T-cell (primary cell): ENCODE data around the gene TAF3. TPM values are rescaled to one million over a fixed set of nuclear protein-coding genes. Genes with fewer than 3 reads are reported as not detected.

Experiments
- ATAC-seq, 4 experiments: fragments of 200-7000 bp in 3 of 4; fragments of 150-1000 bp in 1 of 4; cut with Tn5 transposase; replicated peaks in 1 of 4; 1 replicate in 3 of 4; 2 replicates in 1 of 4; pipeline ENCODE4 v1.10.0; 2021; ENCODE audit warnings: moderate library complexity in 3 of 4, mild to moderate bottlenecking in 2 of 4, moderate number of reproducible peaks in 1 of 4
- CTCF ChIA-PET, 2 donors: fragments of 300-600 bp; sonication (Branson Sonifier 250); formaldehyde crosslinking; loops; one replicate each; lab custom pipeline; 2022; ENCODE audit warnings: antibody characterized with exemption in 2 of 2; lab: Charles Lee
- POLR2A ChIA-PET, 2 donors: fragments of 300-600 bp; sonication (Branson Sonifier 250); formaldehyde crosslinking; loops; one replicate each; lab custom pipeline; 2022; ENCODE audit warnings: antibody characterized with exemption in 2 of 2; lab: Charles Lee
- DNase-seq, 35 experiments: peaks; one replicate each; pipeline versions ENCODE4 v3.0.0 to v3.0.0-alpha.2; 2013 to 2023
- H3K27ac ChIP-seq: one replicate; pipeline ENCODE4 v1.5.1; 2013; ENCODE audit warnings: low read length
- H3K27me3 ChIP-seq, 2 experiments: replicated peaks in 1 of 2; 1 replicate in 1 of 2; 2 replicates in 1 of 2; pipeline versions ENCODE4 v1.6.1 to v1.7.0; 2013; ENCODE audit warnings: low read length in 1 of 2, mixed read lengths in 1 of 2; ENCODE audit not compliant: control insufficient read depth in 2 of 2, insufficient read depth in 2 of 2; ENCODE audit errors: extremely low read depth in 1 of 2
- H3K36me3 ChIP-seq, 2 donors: 1 replicate in 1 of 2; 2 replicates in 1 of 2; pipeline versions ENCODE4 v1.6.1 to v1.7.0; 2013; ENCODE audit warnings: low read length in 1 of 2; ENCODE audit not compliant: control insufficient read depth in 2 of 2, insufficient read depth in 1 of 2; ENCODE audit errors: extremely low read depth in 1 of 2
- H3K4me1 ChIP-seq, 2 experiments: 1 replicate in 1 of 2; 2 replicates in 1 of 2; pipeline versions ENCODE4 v1.6.1 to v1.7.0; 2013; ENCODE audit warnings: low read length in 2 of 2, mixed read lengths in 1 of 2; ENCODE audit not compliant: insufficient read depth in 2 of 2, control insufficient read depth in 1 of 2; ENCODE audit errors: extremely low read depth in 1 of 2
- H3K4me3 ChIP-seq, 2 donors: 1 replicate in 1 of 2; 2 replicates in 1 of 2; pipeline versions ENCODE4 v1.5.1 to v1.7.0; 2013; ENCODE audit warnings: mild to moderate bottlenecking in 2 of 2, low read length in 1 of 2, moderate library complexity in 1 of 2; ENCODE audit not compliant: control insufficient read depth in 1 of 2; ENCODE audit errors: extremely low read depth in 1 of 2
- H3K9me3 ChIP-seq: 2 replicates; pipeline ENCODE4 v1.7.0; 2013
- H3K27ac Mint-ChIP-seq, 2 donors: one replicate each; pipeline ENCODE4 v1.8.0; 2020 to 2021; ENCODE audit warnings: mild to moderate bottlenecking in 2 of 2, mixed read lengths in 2 of 2
- H3K27me3 Mint-ChIP-seq, 2 donors: one replicate each; pipeline ENCODE4 v1.8.0; 2021 to 2022; ENCODE audit warnings: mixed read lengths in 2 of 2
- H3K36me3 Mint-ChIP-seq: one replicate; pipeline ENCODE4 v1.8.0; 2021; ENCODE audit warnings: mixed read lengths
- H3K4me1 Mint-ChIP-seq, 3 donors: one replicate each; pipeline ENCODE4 v1.8.0; 2020 to 2022; ENCODE audit warnings: mixed read lengths in 3 of 3, mild to moderate bottlenecking in 1 of 3
- H3K4me3 Mint-ChIP-seq, 3 donors: one replicate each; pipeline ENCODE4 v1.8.0; 2020 to 2022; ENCODE audit warnings: mild to moderate bottlenecking in 3 of 3, mixed read lengths in 3 of 3, moderate library complexity in 3 of 3
- H3K9me3 Mint-ChIP-seq, 3 donors: one replicate each; pipeline ENCODE4 v1.8.0; 2020 to 2022; ENCODE audit warnings: mixed read lengths in 3 of 3
- WGBS: methylation state at CpG from one replicate; pipeline ENCODE4 v1.1.5; 2013; ENCODE audit warnings: missing lambda C conversion rate; ENCODE audit not compliant: insufficient coverage; 5-methylcytosine and 5-hydroxymethylcytosine counted together
- total RNA-seq, 35 experiments: library from RNA in 6 of 35; stranded (reverse) in 6 of 35; fragments of 120-200 nt in 1 of 35; gene quantifications; one replicate each; pipeline versions ENCODE4 v1.2.1 to v1.2.4 and lab custom pipeline; 2013 to 2026

TAF3 gene
- total RNA-seq, 5 donors from 2014 or later (not counting 1 experiment from before 2014, with no cell fraction given): 18.2 to 21.8 (median 20.0) TPM

DNA sequence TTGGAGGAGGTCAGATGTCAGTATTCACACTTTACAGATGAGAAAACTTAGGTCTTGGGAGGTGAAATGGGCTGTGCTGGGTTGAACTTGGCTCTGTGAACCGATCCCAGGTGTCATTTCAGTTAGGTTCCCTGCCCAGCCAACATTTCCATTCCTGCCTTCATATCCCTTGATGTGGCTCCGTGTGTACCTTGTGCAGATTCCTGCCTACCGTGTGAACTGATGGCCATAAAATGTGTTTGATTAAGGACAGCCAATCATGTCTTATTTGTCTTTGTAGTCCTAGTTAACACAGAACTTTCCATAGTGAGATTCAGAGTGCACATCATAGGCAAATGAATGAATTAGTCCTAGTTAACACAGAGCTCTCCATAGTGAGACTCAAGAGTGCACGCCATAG, 135.1 kb downstream of the TAF3 start:
- no peaks in the 10 kb centered on the region for H3K27me3 Mint-ChIP-seq
- no peak overlapping the region for H3K27ac Mint-ChIP-seq
- Histone ChIP-seq H3K36me3 (no peaks in the 10 kb centered on the region), H3K9me3 (no peaks in the 10 kb centered on the region), H3K4me1 (no peaks in the 10 kb centered on the region), H3K27me3 (no peaks in the 10 kb centered on the region), H3K4me3 (no peak overlapping the region), H3K27ac (no peak overlapping the region)
- 90% methylated on average over 3 of the region's 4 CpGs for WGBS
- POLR2A ChIA-PET: no interaction called here
- DNase-seq (no peak), ATAC-seq (no peak)
- CTCF ChIA-PET: no interaction called here
- peaks cover 37 to 44% (median 43%) of the 10 kb centered on the region in 3 donors for H3K4me1 Mint-ChIP-seq
- peaks cover 7% of the 10 kb centered on the region for H3K36me3 Mint-ChIP-seq
- H3K9me3 Mint-ChIP-seq: no peaks in the 10 kb centered on the region
- no peak overlapping the region for H3K4me3 Mint-ChIP-seq

DNA sequence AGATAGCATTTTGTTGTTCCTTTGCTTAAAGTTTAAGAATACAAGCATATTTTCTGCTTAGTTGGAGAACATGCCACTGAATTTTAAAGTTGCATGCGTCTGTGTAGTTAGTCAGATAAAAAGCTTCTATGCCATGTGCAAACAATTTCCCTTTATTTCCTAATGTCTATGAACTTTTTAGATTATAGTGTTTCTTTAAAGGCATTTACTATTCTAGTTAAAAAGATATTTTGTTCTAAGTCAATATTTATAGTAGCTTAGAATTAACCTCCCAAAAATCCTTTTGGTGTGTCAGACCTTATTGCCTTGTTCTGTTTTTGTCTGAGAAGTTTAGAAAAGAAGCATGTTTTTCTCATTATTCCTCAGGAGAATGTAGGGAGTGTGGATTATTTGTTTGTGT, 137.1 kb downstream of the TAF3 start:
- peaks cover 26 to 29% (median 29%) of the 10 kb centered on the region in 3 donors for H3K4me1 Mint-ChIP-seq
- peaks cover 7% of the 10 kb centered on the region for H3K36me3 Mint-ChIP-seq
- no peaks in the 10 kb centered on the region for H3K27me3 Mint-ChIP-seq
- H3K27ac ChIP-seq: no peak overlapping the region
- ChIA-PET CTCF (no interaction called here), POLR2A (no interaction called here)
- ATAC-seq: no peak
- no peaks in the 10 kb centered on the region for H3K36me3 ChIP-seq
- H3K9me3 Mint-ChIP-seq: no peaks in the 10 kb centered on the region
- H3K4me1 ChIP-seq: no peaks in the 10 kb centered on the region
- no peak overlapping the region for H3K4me3 ChIP-seq
- H3K4me3 Mint-ChIP-seq: no peak overlapping the region
- H3K27me3 ChIP-seq: no peaks in the 10 kb centered on the region
- WGBS: no CpG with 5 or more reads among the region's 1 CpG
- H3K27ac Mint-ChIP-seq: no peak overlapping the region
- no peak for DNase-seq
- no peaks in the 10 kb centered on the region for H3K9me3 ChIP-seq

DNA sequence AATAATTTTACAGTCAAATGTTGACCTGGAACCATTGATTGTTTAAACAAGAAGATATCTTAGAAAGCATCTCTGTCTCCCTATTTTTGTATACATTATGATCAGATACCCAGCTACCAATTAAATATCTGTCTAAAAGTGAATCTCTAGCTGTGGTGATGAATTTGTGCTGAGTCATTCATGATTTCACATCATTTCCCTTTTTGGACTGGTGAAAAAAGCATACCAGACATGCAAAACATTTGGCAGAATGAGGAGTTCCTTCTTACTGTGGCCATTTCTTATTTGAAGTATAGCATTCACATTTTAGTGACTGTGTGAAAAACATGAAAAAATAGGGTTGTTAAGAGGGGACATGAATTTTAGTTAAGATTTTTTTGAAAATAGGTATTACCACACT, 138.2 kb downstream of the TAF3 start:
- CTCF ChIA-PET: no interaction called here
- H3K9me3 Mint-ChIP-seq: no peaks in the 10 kb centered on the region
- H3K4me1 Mint-ChIP-seq: peaks cover 20 to 29% (median 21%) of the 10 kb centered on the region in 3 donors
- no peak overlapping the region for H3K4me3 Mint-ChIP-seq
- Histone ChIP-seq H3K4me3 (no peak overlapping the region), H3K36me3 (no peaks in the 10 kb centered on the region), H3K4me1 (no peaks in the 10 kb centered on the region), H3K9me3 (no peaks in the 10 kb centered on the region), H3K27me3 (no peaks in the 10 kb centered on the region), H3K27ac (no peak overlapping the region)
- ATAC-seq (no peak), DNase-seq (no peak)
- no peak overlapping the region for H3K27ac Mint-ChIP-seq
- POLR2A ChIA-PET: no interaction called here
- no peaks in the 10 kb centered on the region for H3K27me3 Mint-ChIP-seq
- H3K36me3 Mint-ChIP-seq: peaks cover 7% of the 10 kb centered on the region

DNA sequence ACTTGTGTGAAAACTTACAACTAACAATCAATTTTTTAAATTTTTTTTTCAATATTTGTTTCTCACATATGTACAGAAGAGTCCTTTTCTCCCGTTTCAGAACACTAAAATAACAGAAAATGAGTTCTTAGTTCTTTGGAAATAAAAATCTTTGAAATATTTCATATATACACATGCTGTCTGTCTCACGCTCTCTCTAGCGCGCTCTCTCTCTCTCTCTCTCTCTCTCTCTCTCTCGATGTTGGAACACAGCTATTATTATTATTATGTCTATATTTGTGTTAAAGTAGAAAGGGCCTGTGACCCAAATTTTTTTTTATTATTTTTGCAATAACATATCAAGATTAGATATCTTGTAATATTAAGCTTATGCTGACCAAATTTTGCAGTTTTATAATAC, 139.3 kb downstream of the TAF3 start:
- H3K9me3 ChIP-seq: no peaks in the 10 kb centered on the region
- Mint-ChIP-seq H3K27me3 (no peaks in the 10 kb centered on the region), H3K4me1 (peaks cover 15 to 23% (median 17%) of the 10 kb centered on the region in 3 donors), H3K36me3 (peaks cover 7% of the 10 kb centered on the region), H3K4me3 (no peak overlapping the region), H3K9me3 (no peaks in the 10 kb centered on the region), H3K27ac (no peak overlapping the region)
- H3K27me3 ChIP-seq: no peaks in the 10 kb centered on the region
- no peak overlapping the region for H3K4me3 ChIP-seq
- no peaks in the 10 kb centered on the region for H3K36me3 ChIP-seq
- H3K27ac ChIP-seq: no peak overlapping the region
- H3K4me1 ChIP-seq: no peaks in the 10 kb centered on the region
- ATAC-seq (no peak), DNase-seq (no peak)
- CTCF ChIA-PET: interaction anchor here in 1 of 2 donors (0.7 kb wide), 1 partner anchor 160 kb away, joined by 4 read pairs; no protein-coding TSS in a partner anchor
- POLR2A ChIA-PET: no interaction called here
- no CpG with 5 or more reads among the region's 5 CpGs for WGBS

DNA sequence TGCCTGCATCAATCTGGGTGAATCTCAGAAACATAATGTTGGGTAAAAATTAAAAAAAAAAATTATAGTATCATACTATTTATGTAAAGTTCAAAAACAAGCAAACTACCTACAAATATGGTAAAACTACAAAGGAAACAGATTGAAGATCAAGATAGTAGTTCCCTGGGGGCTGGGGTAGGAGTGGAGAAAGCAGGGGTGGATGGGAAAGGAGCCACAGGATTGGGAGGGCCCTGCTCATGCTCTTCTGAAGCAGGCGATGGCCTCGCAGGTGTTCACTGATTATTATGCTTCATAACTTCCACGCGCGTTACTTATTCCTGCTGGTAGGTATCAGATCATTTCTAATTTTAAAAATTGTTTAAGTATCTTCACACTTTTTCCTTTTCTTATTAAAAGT, 140.1 kb downstream of the TAF3 start:
- Histone ChIP-seq H3K27me3 (no peaks in the 10 kb centered on the region), H3K4me1 (no peaks in the 10 kb centered on the region), H3K9me3 (no peaks in the 10 kb centered on the region), H3K27ac (no peak overlapping the region), H3K4me3 (no peak overlapping the region), H3K36me3 (no peaks in the 10 kb centered on the region)
- Mint-ChIP-seq H3K27ac (no peak overlapping the region), H3K4me3 (no peak overlapping the region), H3K36me3 (peaks cover 6% of the 10 kb centered on the region), H3K9me3 (no peaks in the 10 kb centered on the region), H3K4me1 (peaks cover 12 to 17% (median 16%) of the 10 kb centered on the region in 3 donors), H3K27me3 (no peaks in the 10 kb centered on the region)
- ChIA-PET POLR2A (interaction anchor here (0.6 kb wide), 2 partner anchors 231 to 272 kb away, joined by 3 read pairs; no protein-coding TSS in a partner anchor), CTCF (no interaction called here)
- DNase-seq (no peak), ATAC-seq (no peak)
- WGBS: no CpG with 5 or more reads among the region's 5 CpGs

DNA sequence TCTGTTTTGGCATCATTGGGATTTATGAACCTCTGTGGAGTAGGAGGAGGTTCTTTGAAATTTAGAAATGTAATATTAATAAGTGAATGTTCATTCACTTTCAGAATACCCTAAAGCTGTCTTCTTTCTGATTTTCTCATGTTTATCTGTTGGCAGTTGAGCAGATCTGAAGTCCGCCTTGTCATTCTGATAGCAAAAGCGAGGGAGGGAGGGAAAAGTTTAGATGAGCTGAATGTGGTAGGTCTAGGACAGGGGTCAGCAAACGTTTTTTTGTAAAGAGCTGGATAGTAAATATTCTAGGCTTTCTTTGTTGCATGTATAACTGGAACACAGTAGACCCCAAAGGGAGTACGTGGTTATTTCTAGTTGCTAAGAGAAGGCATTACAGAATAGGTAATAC, 141.8 kb downstream of the TAF3 start:
- H3K27me3 Mint-ChIP-seq: no peaks in the 10 kb centered on the region
- H3K9me3 ChIP-seq: no peaks in the 10 kb centered on the region
- DNase-seq (no peak), ATAC-seq (no peak)
- CTCF ChIA-PET: no interaction called here
- peaks cover 10 to 17% (median 15%) of the 10 kb centered on the region in 3 donors for H3K4me1 Mint-ChIP-seq
- H3K4me3 ChIP-seq: no peak overlapping the region
- no peaks in the 10 kb centered on the region for H3K9me3 Mint-ChIP-seq
- H3K36me3 ChIP-seq: peaks cover 6 to 15% of the 10 kb centered on the region in 2 donors
- peaks cover 20% of the 10 kb centered on the region for H3K36me3 Mint-ChIP-seq
- no peak overlapping the region for H3K4me3 Mint-ChIP-seq
- no peak overlapping the region for H3K27ac ChIP-seq
- no peaks in the 10 kb centered on the region for H3K27me3 ChIP-seq
- no peaks in the 10 kb centered on the region for H3K4me1 ChIP-seq
- no peak overlapping the region for H3K27ac Mint-ChIP-seq
- POLR2A ChIA-PET: no interaction called here
- 82% methylated on average over 3 of the region's 4 CpGs for WGBS

DNA sequence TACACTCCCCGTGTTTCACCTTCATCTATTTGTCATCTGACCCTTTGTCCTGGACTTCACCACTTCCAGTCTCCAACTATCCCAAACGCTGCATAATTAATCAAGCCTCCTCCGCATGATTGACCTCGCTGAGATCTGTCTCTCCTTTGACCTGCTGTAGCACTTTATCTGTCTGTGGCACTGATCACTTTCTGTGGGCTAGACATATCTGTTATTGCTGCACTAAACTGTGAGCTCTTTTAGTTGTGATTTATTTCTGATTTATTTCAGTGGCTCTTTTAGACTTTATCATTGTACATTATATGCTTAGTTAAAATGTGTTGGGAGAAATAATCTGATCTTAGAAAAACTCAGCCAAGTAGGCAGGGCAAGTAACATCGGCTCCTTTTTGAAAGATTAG, 144.3 kb downstream of the TAF3 start:
- ATAC-seq: no peak
- H3K27me3 Mint-ChIP-seq: no peaks in the 10 kb centered on the region

More for the DNA sequence above, 144.3 kb downstream of the TAF3 start:
- Mint-ChIP-seq H3K27ac (no peak overlapping the region), H3K36me3 (peaks cover 40% of the 10 kb centered on the region), H3K9me3 (no peaks in the 10 kb centered on the region), H3K4me1 (peaks cover 0 to 17% (median 6%) of the 10 kb centered on the region in 3 donors), H3K4me3 (no peak overlapping the region)
- no peaks in the 10 kb centered on the region for H3K4me1 ChIP-seq
- no peaks in the 10 kb centered on the region for H3K9me3 ChIP-seq
- H3K27me3 ChIP-seq: no peaks in the 10 kb centered on the region
- H3K27ac ChIP-seq: no peak overlapping the region
- no peak overlapping the region for H3K4me3 ChIP-seq
- peaks cover 6 to 22% of the 10 kb centered on the region in 2 donors for H3K36me3 ChIP-seq
- 96% methylated on average over 5 of the region's 5 CpGs for WGBS
- CTCF ChIA-PET: no interaction called here
- POLR2A ChIA-PET: no interaction called here
- DNase-seq: no peak
